KMS-11 (cell line): Measurements from ENCODE around the gene EPN3.

Source experiments
- H2AFZ ChIP-seq: fragments of 200-600 bp; sonication (generic); 2 replicates; pipeline ENCODE4 v1.6.1; 2016; ENCODE audit warnings: antibody characterized with exemption, mixed run types, low read depth
- H3K27ac ChIP-seq: fragments of 200-600 bp; sonication (generic); 2 replicates; pipeline ENCODE4 v1.6.1; 2016; ENCODE audit warnings: mild to moderate bottlenecking, mixed run types
- H3K27me3 ChIP-seq: fragments of 200-600 bp; sonication (generic); 2 replicates; pipeline ENCODE4 v1.6.1; 2017; ENCODE audit warnings: mild to moderate bottlenecking, low read depth, mixed run types, moderate library complexity; ENCODE audit not compliant: insufficient read depth
- H3K36me3 ChIP-seq: fragments of 200-600 bp; sonication (generic); 2 replicates; pipeline ENCODE4 v1.6.1; 2017; ENCODE audit warnings: mild to moderate bottlenecking, mixed run types; ENCODE audit not compliant: insufficient read depth
- H3K4me1 ChIP-seq: fragments of 200-600 bp; sonication (generic); 2 replicates; pipeline ENCODE4 v1.6.1; 2016; ENCODE audit warnings: mild to moderate bottlenecking, low read depth, mixed run types; ENCODE audit not compliant: poor library complexity, severe bottlenecking
- H3K4me2 ChIP-seq: fragments of 200-600 bp; sonication (generic); 2 replicates; pipeline ENCODE4 v1.7.0; 2016; ENCODE audit warnings: mild to moderate bottlenecking, mixed run types
- H3K4me3 ChIP-seq: fragments of 200-600 bp; sonication (generic); IDR thresholded peaks from 2 replicates; pipeline ENCODE4 v1.6.1; 2017; ENCODE audit warnings: low read depth, low read length, mixed read lengths; ENCODE audit not compliant: insufficient read depth
- H3K79me2 ChIP-seq: fragments of 200-600 bp; sonication (generic); 2 replicates; pipeline ENCODE4 v1.6.1; 2016; ENCODE audit warnings: low read depth, mixed run types; ENCODE audit not compliant: insufficient read depth
- H3K9ac ChIP-seq: fragments of 200-600 bp; sonication (generic); 2 replicates; pipeline ENCODE4 v1.6.1; 2016; ENCODE audit warnings: mild to moderate bottlenecking, mixed run types
- H4K20me1 ChIP-seq: fragments of 200-600 bp; sonication (generic); 2 replicates; pipeline ENCODE4 v1.6.1; 2016; ENCODE audit warnings: mild to moderate bottlenecking, mixed run types; ENCODE audit not compliant: insufficient read depth
- TF ChIP-seq, protein P1 (sequence below): fragments of 200-600 bp; sonication (generic); conservative IDR thresholded peaks from 2 replicates; pipeline ENCODE4 v1.6.1; 2017; ENCODE audit warnings: low read depth, mild to moderate bottlenecking, antibody characterized with exemption, low read length, moderate library complexity, mixed read lengths

Gene EPN3

DNA sequence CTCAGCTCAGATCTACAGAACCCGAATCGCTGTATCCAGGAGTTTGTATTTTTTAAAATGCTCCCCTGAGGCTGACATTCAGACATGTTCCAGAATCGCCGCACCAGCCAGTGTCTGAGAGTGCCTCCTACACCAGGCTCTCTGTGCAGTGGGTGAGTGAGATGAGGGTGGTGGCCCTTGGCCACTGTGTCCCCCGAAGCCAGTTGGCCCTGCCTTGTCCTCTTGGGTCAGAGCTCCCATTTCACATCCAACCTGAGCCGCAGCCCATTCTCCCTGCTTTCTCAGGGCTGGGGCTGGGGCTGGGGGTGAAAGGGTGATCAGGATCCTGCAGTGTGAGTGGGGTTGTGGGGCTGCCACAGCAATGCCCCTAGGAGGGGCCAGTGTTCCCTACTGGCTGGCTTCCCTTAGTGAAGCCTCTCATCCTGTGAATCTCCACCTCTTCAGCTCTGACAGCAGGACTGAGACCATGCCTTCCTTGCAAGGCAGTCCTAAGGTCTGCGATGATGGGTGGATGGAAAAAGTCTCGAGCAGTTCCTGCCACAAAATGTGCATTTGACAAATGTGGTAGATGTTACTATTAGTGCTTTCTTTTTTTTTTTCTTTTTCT is 37.2 kb upstream of the EPN3 start:
- Histone ChIP-seq H3K9ac (no peak overlapping the region), H2AFZ (no peak overlapping the region), H3K27me3 (no peaks in the 10 kb centered on the region), H3K4me1 (peaks cover 9% of the 10 kb centered on the region), H3K36me3 (no peaks in the 10 kb centered on the region), H3K4me2 (no peak overlapping the region), H3K79me2 (no peaks in the 10 kb centered on the region), H4K20me1 (no peaks in the 10 kb centered on the region; the same call in 1 of the 2 replicates), H3K27ac (no peak overlapping the region), H3K4me3 (no peak overlapping the region)
- TF ChIP-seq, protein P1, sequence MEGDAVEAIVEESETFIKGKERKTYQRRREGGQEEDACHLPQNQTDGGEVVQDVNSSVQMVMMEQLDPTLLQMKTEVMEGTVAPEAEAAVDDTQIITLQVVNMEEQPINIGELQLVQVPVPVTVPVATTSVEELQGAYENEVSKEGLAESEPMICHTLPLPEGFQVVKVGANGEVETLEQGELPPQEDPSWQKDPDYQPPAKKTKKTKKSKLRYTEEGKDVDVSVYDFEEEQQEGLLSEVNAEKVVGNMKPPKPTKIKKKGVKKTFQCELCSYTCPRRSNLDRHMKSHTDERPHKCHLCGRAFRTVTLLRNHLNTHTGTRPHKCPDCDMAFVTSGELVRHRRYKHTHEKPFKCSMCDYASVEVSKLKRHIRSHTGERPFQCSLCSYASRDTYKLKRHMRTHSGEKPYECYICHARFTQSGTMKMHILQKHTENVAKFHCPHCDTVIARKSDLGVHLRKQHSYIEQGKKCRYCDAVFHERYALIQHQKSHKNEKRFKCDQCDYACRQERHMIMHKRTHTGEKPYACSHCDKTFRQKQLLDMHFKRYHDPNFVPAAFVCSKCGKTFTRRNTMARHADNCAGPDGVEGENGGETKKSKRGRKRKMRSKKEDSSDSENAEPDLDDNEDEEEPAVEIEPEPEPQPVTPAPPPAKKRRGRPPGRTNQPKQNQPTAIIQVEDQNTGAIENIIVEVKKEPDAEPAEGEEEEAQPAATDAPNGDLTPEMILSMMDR: no peak

DNA sequence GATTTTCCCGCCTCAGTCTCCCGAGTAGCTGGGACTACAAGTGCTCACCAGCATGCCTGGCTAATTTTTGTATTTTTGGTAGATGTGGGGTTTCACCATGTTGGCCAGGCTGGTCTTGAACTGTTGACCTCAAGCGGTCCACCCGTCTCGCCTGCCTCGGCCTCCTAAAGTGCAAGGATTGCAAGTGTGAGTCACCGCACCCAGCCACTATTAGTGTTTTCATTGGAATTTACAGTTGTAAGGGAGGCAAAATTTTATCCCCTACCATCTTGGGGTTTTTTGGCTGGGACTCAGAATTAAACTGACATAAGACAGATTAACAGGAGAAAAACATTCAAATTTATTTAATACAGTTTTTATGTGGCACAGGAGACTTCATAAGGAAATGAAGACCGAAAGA is 36.6 kb upstream of the EPN3 start:
- Histone ChIP-seq H3K4me1 (peaks cover 9% of the 10 kb centered on the region), H3K27ac (no peak overlapping the region), H3K9ac (no peak overlapping the region), H3K79me2 (no peaks in the 10 kb centered on the region), H3K36me3 (no peaks in the 10 kb centered on the region), H4K20me1 (no peaks in the 10 kb centered on the region; the same call in 1 of the 2 replicates), H3K27me3 (no peaks in the 10 kb centered on the region), H2AFZ (no peak overlapping the region), H3K4me2 (no peak overlapping the region), H3K4me3 (no peak overlapping the region)
- TF ChIP-seq, protein P1: no peak

DNA sequence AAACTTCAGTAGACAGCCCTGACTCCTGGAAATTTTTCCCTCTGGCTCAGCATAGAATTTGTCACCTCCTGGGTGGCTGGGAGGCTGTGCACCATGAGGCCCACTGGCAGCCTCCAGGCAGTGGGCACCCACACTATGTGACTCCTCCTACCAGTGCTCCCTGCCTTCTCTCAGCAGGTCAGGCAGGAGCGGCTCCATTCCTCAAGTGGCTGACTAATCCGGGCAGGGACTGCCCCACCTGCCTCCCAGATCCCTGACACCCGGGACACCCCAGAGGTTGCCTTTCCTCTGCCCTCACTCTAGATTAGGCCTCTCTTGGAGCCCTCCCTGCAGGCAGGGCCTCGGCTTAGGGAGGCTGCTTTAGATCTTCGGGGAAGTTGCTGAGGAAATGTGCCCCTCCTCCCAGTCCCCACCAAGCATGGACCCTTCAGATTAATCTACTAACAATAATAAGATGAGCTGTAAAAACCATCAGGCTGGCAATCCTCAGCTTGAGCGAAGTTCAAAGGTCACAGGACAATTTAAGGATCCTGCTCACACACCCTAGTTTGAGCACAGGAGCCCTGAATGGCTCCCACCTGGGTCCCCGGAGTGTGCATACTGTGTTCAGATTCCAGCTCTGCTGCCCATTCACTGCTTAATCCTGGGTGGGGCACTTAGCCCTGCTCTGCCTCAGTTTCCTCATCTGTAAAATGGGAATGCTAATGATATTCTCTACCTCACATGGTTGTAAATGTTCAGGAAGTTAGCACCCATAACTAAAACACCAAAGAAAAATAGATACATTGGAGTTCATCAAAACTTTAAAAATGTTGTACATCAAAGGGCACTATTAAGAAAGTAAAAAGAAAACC is 34.3 kb upstream of the EPN3 start:
- H3K79me2 ChIP-seq: no peaks in the 10 kb centered on the region
- H3K27me3 ChIP-seq: no peaks in the 10 kb centered on the region
- H3K4me2 ChIP-seq: no peak overlapping the region
- no peak overlapping the region for H3K4me3 ChIP-seq
- no peaks in the 10 kb centered on the region; the same call in 1 of the 2 replicates for H4K20me1 ChIP-seq
- TF ChIP-seq, protein P1: no peak
- no peak overlapping the region for H3K9ac ChIP-seq
- H3K27ac ChIP-seq: no peak overlapping the region
- no peak overlapping the region for H2AFZ ChIP-seq
- H3K36me3 ChIP-seq: no peaks in the 10 kb centered on the region
- H3K4me1 ChIP-seq: peaks cover 9% of the 10 kb centered on the region

DNA sequence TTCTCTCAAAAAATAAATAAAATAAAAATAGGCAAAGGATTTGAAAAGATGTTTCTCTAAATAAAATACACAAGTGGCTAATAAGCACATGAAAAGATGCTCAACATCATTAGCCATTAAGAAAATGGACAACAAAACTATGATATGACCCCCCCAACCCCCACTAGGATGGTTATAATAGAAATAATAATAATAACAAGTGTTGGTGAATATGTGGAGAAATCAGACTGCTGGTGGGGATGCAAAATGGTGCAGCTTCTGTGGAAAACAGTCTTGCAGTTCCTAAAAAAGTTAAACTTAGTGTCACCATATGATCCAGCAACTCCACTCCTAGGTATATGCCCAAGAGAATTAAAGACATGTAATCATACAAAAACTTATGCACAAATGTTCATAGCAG is 33.3 kb upstream of the EPN3 start:
- H3K27ac ChIP-seq: no peak overlapping the region

More for the DNA sequence above, 33.3 kb upstream of the EPN3 start:
- H2AFZ ChIP-seq: no peak overlapping the region
- TF ChIP-seq, protein P1: no peak
- no peak overlapping the region for H3K4me2 ChIP-seq
- H3K27me3 ChIP-seq: no peaks in the 10 kb centered on the region
- no peaks in the 10 kb centered on the region; the same call in 1 of the 2 replicates for H4K20me1 ChIP-seq
- no peaks in the 10 kb centered on the region for H3K36me3 ChIP-seq
- no peak overlapping the region for H3K9ac ChIP-seq
- peaks cover under 1% of the 10 kb centered on the region for H3K4me1 ChIP-seq
- no peaks in the 10 kb centered on the region for H3K79me2 ChIP-seq
- no peak overlapping the region for H3K4me3 ChIP-seq
